KMS-11 (cell line): ENCODE data around the gene LARGE1.

Experiments used
- H2AFZ ChIP-seq: fragments of 200-600 bp; sonication (generic); 2 replicates; pipeline ENCODE4 v1.6.1; 2016; ENCODE audit warnings: antibody characterized with exemption, mixed run types, low read depth
- H3K27ac ChIP-seq: fragments of 200-600 bp; sonication (generic); 2 replicates; pipeline ENCODE4 v1.6.1; 2016; ENCODE audit warnings: mild to moderate bottlenecking, mixed run types
- H3K27me3 ChIP-seq: fragments of 200-600 bp; sonication (generic); 2 replicates; pipeline ENCODE4 v1.6.1; 2017; ENCODE audit warnings: mild to moderate bottlenecking, low read depth, mixed run types, moderate library complexity; ENCODE audit not compliant: insufficient read depth
- H3K36me3 ChIP-seq: fragments of 200-600 bp; sonication (generic); 2 replicates; pipeline ENCODE4 v1.6.1; 2017; ENCODE audit warnings: mild to moderate bottlenecking, mixed run types; ENCODE audit not compliant: insufficient read depth
- H3K4me1 ChIP-seq: fragments of 200-600 bp; sonication (generic); 2 replicates; pipeline ENCODE4 v1.6.1; 2016; ENCODE audit warnings: mild to moderate bottlenecking, low read depth, mixed run types; ENCODE audit not compliant: poor library complexity, severe bottlenecking
- H3K4me2 ChIP-seq: fragments of 200-600 bp; sonication (generic); 2 replicates; pipeline ENCODE4 v1.7.0; 2016; ENCODE audit warnings: mild to moderate bottlenecking, mixed run types
- H3K4me3 ChIP-seq: fragments of 200-600 bp; sonication (generic); IDR thresholded peaks from 2 replicates; pipeline ENCODE4 v1.6.1; 2017; ENCODE audit warnings: low read depth, low read length, mixed read lengths; ENCODE audit not compliant: insufficient read depth
- H3K79me2 ChIP-seq: fragments of 200-600 bp; sonication (generic); 2 replicates; pipeline ENCODE4 v1.6.1; 2016; ENCODE audit warnings: low read depth, mixed run types; ENCODE audit not compliant: insufficient read depth
- H3K9ac ChIP-seq: fragments of 200-600 bp; sonication (generic); 2 replicates; pipeline ENCODE4 v1.6.1; 2016; ENCODE audit warnings: mild to moderate bottlenecking, mixed run types
- H4K20me1 ChIP-seq: fragments of 200-600 bp; sonication (generic); 2 replicates; pipeline ENCODE4 v1.6.1; 2016; ENCODE audit warnings: mild to moderate bottlenecking, mixed run types; ENCODE audit not compliant: insufficient read depth
- CTCF ChIP-seq: fragments of 200-600 bp; sonication (generic); conservative IDR thresholded peaks from 2 replicates; pipeline ENCODE4 v1.6.1; 2017; ENCODE audit warnings: low read depth, mild to moderate bottlenecking, antibody characterized with exemption, low read length, moderate library complexity, mixed read lengths

The LARGE1 gene

GRCh38 chr22:33932997-33933396, 12.7 kb upstream of the LARGE1 start:
- Histone ChIP-seq H3K79me2 (no peaks in the 10 kb centered on the region), H3K27ac (no peak overlapping the region), H3K36me3 (no peaks in the 10 kb centered on the region), H2AFZ (no peak overlapping the region), H4K20me1 (no peaks in the 10 kb centered on the region), H3K4me1 (no peaks in the 10 kb centered on the region), H3K9ac (no peak overlapping the region), H3K4me3 (no peak overlapping the region), H3K4me2 (no peak overlapping the region), H3K27me3 (no peaks in the 10 kb centered on the region)
- no peak for TF ChIP-seq CTCF

- no peak for TF ChIP-seq CTCF
- H3K4me3 ChIP-seq: no peak overlapping the region
Measured at GRCh38 chr22:33931406-33931805, 11.1 kb upstream of the LARGE1 start.

GRCh38 chr22:33927752-33928151, 7.5 kb upstream of the LARGE1 start:
- Histone ChIP-seq H4K20me1 (no peaks in the 10 kb centered on the region), H3K27ac (no peak overlapping the region), H3K79me2 (no peaks in the 10 kb centered on the region), H3K36me3 (no peaks in the 10 kb centered on the region), H2AFZ (no peak overlapping the region), H3K4me3 (no peak overlapping the region), H3K9ac (no peak overlapping the region), H3K4me2 (no peak overlapping the region), H3K27me3 (peaks cover 7% of the 10 kb centered on the region), H3K4me1 (peaks cover 8% of the 10 kb centered on the region)
- TF ChIP-seq CTCF: no peak

More at GRCh38 chr22:33931406-33931805, 11.1 kb upstream of the LARGE1 start:
- Histone ChIP-seq H3K27me3 (no peaks in the 10 kb centered on the region), H3K9ac (no peak overlapping the region), H3K4me2 (no peak overlapping the region), H4K20me1 (no peaks in the 10 kb centered on the region), H3K79me2 (no peaks in the 10 kb centered on the region), H3K4me1 (no peaks in the 10 kb centered on the region), H3K27ac (no peak overlapping the region), H2AFZ (no peak overlapping the region), H3K36me3 (no peaks in the 10 kb centered on the region)

GRCh38 chr22:33925194-33925593, 4.9 kb upstream of the LARGE1 start:
- Histone ChIP-seq H2AFZ (no peak overlapping the region), H3K4me3 (no peak overlapping the region), H3K27me3 (peaks cover 9% of the 10 kb centered on the region), H3K9ac (no peak overlapping the region), H4K20me1 (no peaks in the 10 kb centered on the region), H3K4me2 (no peak overlapping the region), H3K36me3 (no peaks in the 10 kb centered on the region), H3K27ac (no peak overlapping the region), H3K79me2 (no peaks in the 10 kb centered on the region), H3K4me1 (peaks cover 12% of the 10 kb centered on the region)
- TF ChIP-seq CTCF: no peak
